HPDE6-E6E7 (cell line): ENCODE measurements around the gene BSND.

Source experiments
- DNase-seq: peaks from one replicate; pipeline ENCODE4 v3.0.0; 2011; ENCODE audit warnings: missing footprints; ENCODE audit errors: extremely low spot score

BSND gene

GRCh38 chr1:54991939-54992338 is 6.8 kb upstream of the BSND start:
- no peak for DNase-seq

- no peak for DNase-seq
Measured at GRCh38 chr1:54993140-54993539, 5.6 kb upstream of the BSND start.

GRCh38 chr1:54994355-54994990 is 4.3 kb upstream of the BSND start:
- DNase-seq = no peak

DNA sequence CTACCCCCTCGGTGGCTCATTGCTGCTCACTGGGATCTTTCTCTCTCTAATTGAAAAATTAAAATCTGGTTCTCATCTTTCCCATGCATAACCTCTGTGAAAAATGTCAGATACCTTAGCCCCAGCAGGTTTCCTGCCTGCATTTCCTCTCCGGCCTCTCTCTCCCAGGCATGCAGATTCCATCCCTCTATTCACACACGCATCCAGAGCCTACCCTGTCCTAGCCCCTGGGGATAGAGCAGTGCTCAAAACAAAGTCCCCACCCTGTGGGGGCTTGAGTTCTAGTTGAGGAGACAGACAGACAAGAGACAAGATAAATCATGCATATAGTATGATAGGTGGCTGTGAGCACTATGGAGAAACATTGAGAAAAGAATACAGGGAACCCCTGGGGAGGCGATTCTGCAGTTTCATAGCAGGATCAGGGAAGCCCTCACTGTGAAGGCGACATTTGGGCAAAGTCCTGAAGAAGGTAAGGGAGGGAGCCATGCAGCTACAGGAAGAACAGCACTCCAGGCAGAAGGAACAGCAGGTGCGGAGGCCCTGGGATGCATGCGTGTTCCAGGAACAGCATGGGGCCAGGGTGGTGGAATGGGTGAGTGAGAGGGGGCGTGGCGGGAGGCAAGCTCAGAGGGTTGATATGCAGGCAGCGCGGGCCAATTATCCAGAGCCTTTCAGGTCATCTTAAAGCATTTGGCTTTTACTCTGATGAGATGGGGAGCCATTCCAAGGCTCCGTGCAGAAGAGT is 3.5 kb upstream of the BSND start:
- DNase-seq = no peak

DNA sequence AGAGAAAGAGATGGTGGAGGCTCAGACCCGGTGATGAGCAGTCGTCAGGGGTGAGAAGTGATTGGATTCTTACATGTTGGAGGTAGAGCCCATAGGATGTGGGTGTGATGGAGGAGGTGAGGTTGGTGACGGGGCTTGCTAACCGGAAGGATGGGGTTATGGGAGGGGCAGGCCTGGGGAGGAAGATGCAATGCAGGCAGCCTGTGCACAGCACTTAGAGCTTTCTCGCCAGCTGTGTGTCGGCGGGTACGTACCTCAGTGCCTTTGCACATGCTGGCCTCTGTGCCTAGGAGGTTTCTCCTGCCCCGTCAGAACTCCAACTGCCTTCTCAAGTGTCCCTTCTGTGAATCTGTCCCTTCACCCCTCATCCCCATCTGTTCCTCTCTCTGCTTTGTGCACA is 2.9 kb upstream of the BSND start:
- no peak for DNase-seq

DNA sequence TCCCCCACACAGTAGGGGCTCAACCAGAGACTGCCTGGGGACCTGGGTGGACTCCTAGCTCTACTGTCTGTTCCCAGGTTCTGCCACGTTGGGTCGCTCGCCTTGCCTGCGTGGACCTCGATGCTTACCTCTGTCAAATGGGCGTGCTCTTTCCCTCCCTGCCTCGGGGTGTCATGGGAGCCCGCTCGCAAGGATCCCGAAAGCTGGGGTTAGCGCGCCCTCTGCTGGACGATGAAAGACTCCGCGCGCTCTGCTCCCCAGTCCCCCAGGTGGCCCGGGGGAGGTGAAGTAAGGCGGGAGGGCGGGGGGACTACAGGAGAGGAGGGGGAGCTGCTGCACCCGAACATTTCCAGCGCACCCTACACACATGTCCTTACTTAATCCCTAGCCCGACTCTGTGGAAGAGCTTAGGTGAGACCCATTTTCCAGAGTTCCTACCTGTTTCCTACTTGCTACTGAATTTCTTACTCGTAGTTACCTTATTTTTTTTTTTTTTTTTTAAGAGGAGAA is 2.3 kb upstream of the BSND start:
- DNase-seq = peak; percentile 89

DNA sequence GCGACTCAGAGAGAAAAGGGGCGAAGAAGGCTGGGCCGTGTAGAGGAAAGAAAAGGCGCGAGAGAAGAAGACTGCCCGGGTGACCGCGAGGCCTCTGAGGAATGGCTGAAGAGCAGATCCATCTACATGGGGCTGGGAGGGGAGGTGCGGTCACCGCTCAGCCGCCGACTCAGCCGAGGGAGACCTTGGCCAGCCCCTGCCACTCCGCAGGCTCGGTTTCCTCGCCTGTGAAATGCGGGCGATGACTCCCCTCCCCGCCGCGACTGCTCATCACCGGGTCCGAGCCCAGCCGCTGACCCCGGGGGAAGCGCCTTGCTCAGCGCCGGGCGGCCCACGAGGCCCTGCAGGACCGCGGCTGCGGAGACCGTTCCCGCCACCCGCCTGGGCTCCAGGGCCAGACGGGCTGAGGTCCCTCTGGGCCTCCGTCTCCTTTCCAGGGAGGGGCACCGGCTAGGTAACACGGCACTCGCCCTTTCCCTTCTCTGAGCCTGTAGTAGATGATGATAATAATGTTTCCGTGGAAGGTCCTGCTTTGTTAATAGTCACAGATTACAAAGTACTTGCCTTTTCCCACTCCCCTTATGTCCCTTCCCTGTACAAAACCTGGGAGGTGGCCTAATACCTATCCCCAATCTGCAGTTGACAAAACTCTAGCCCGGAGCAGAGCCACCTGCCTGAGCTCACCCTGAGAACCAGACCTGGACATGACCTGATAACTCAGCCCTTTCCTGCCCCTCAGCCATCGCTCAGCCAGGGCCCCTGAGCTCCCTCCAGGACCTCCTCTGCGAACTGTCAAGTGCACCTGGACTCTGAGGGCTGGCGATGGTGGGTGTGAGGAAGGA is 1.6 kb upstream of the BSND start:
- no peak for DNase-seq

GRCh38 chr1:54997711-54997986 is 1.1 kb upstream of the BSND start:
- DNase-seq = no peak

GRCh38 chr1:54998100-54998499 is 633 bp upstream of the BSND start:
- DNase-seq = no peak

- DNase-seq = no peak
Measured at GRCh38 chr1:55000110-55001085, 1.7 kb downstream of the BSND start.

- no peak for DNase-seq
Measured at GRCh38 chr1:55001311-55001710, 2.6 kb downstream of the BSND start.

- DNase-seq = no peak
Measured at GRCh38 chr1:55002686-55003085, 4.0 kb downstream of the BSND start.

DNA sequence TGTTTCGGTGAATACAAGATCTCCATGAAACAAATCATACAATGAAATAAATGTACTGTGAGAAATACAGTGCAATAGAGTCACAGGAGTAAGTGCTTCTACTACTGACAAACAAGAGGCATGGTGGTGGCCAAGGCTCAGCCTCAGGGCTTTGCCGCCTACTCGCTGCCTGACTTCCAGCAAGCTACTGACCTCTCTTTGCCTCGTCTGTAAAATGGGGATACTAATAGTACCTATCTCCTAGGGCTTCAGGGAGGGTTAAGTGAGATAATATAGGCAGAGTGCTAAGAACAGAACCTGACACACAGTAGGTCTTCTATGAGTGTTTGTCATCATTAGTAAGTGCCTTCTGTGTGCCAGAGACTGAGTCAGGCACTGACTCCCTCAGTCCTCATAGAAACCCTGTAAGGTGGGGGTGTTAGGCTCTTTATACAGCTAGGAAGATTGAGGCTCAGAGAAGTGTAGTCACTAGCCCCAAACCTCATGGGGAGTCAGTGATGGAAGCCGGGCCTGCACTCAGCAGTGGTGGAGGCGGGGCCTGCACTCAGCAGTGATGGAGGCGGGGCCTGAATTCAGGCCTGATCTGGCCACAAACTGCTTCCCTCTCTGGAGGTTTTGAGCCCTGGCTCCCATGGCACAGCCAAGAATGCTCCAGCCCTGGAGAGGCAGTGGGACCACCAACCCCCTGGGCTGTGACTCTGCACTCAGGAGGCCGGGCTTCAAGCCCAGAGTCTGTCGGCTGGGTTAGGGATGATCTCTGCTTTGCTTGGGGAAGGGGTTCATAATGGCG is 6.8 kb downstream of the BSND start:
- DNase-seq = no peak

GRCh38 chr1:55006931-55007330 is 8.2 kb downstream of the BSND start:
- DNase-seq = no peak

DNA sequence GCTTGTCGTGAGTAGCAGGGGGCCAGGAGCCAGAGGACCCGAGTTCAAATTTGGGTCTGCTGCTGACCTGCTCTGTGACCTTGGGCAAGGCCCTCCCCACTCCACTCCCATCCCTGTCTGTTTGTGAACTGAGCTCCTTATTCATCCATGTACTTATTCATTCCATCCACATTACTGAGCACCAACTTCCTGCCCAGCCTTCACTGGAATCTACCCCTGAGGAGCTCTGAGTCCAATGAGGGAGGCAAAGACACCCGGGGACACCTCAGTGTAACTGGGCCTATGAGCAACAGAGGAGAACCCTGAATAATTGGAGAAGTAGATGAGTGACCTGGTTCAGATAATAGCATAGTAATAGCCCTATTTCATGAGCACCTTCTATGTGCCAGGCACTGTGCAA is 8.9 kb downstream of the BSND start:
- peak; percentile 76 for DNase-seq

- no peak for DNase-seq
Measured at GRCh38 chr1:55010194-55010886, 11.6 kb downstream of the BSND start.

DNA sequence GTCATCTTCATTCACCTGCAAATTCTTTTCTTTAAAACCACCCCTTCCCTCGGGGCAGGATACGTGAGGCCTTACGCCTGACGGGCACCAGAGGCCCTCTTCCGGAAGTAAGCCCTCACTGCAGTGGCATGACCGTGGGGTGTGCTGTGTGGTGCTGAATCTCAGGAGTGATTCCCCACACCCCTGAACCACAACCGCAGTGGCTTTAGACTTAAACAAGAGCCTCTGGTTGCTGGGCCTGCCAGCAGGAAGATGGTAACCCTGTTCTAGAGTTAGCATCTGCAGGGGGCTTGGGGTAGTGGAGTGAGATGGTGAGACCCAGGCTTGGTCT is 12.1 kb downstream of the BSND start:
- DNase-seq = no peak

GRCh38 chr1:55012661-55013060 is 13.9 kb downstream of the BSND start:
- no peak for DNase-seq

DNA sequence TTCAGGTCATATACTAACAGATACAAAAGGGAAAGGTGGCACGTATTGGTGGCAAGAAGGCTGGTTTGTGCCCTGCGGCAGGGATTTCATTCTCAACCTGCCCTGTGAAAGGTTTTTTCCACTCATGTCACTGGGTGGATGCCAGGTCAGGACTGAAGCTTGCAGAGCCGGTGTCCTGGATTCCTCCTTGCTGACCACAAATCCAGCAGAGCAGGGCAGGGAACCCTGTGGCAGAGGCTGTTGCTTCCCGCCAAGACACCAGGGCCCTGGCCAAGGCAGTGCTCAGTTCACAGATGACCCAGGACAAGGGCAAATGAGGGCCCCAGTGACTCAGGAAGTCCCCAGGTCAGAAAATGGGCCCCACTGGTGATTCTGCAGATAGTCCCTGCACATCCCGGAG is 16.4 kb downstream of the BSND start:
- DNase-seq = no peak
